ENCODE data around the gene CFAP46.

- TF ChIP-seq CTCF (IDR thresholded peaks at IDR 0.05) (no peak), EZH2 (IDR thresholded peaks at IDR 0.05; ENCODE audit: borderline replicate concordance, insufficient read depth, low read depth, low read length, poor library complexity, severe bottlenecking) (no peak)
Measured at GRCh38 chr10:132766291-132766690, 176.1 kb downstream of the CFAP46 start.
